Left lung (tissue), 10 donors: Measurements from ENCODE around the gene ELAVL1. TPM values are rescaled to one million over a fixed set of nuclear protein-coding genes. Genes with fewer than 3 reads are reported as not detected.
"Not testable (repeated sequence)": the region's sequence is repeated elsewhere in the genome, so short reads cannot be mapped to it uniquely, and the experiment has no call there.

ENCODE experiments used
- ATAC-seq: fragments of 200-7000 bp; cut with Tn5 transposase; one replicate; pipeline ENCODE4 v1.9.1; 2020; ENCODE audit warnings: moderate library complexity
- DNase-seq, 4 donors: peaks; one replicate each; pipeline ENCODE4 v3.0.0-alpha.2; 2013 to 2020
- H3K27ac ChIP-seq, 2 donors: fragments of 200-600 bp; sonication (generic) in 1 of 2; one replicate each; pipeline versions ENCODE4 v1.5.0 to v1.8.0; 2020 to 2021
- H3K27me3 ChIP-seq, 2 donors: fragments of 200-600 bp; sonication (generic) in 1 of 2; one replicate each; pipeline versions ENCODE4 v1.5.0 to v1.8.0; 2020 to 2021
- H3K36me3 ChIP-seq, 2 donors: fragments of 200-600 bp; sonication (generic) in 1 of 2; one replicate each; pipeline versions ENCODE4 v1.5.0 to v1.8.0; 2020 to 2021
- H3K4me1 ChIP-seq, 2 donors: fragments of 200-600 bp; one replicate each; pipeline ENCODE4 v1.8.0; 2021
- H3K4me3 ChIP-seq, 2 donors: fragments of 200-600 bp; sonication (generic) in 1 of 2; one replicate each; pipeline versions ENCODE4 v1.5.0 to v1.8.0; 2020 to 2021; ENCODE audit warnings: mild to moderate bottlenecking in 1 of 2
- H3K9me3 ChIP-seq, 2 donors: fragments of 200-600 bp; sonication (generic) in 1 of 2; one replicate each; pipeline versions ENCODE4 v1.5.0 to v1.8.0; 2020 to 2021
- CTCF ChIP-seq, 2 donors: fragments of 200-600 bp; sonication (generic) in 1 of 2; IDR thresholded peaks; one replicate each; pipeline versions ENCODE4 v1.5.0 to v1.8.0; 2021; ENCODE audit warnings: antibody characterized with exemption in 2 of 2
- intact Hi-C, 2 donors: fragments of 100-400 bp; cut with DNase I; formaldehyde crosslinking; loops; one replicate each; pipeline versions ENCODE4 v1.11.2 to v1.14.2; 2022
- polyA plus RNA-seq, 6 donors: library from polyadenylated mRNA; unstranded; fragments of 120-200 nt; gene quantifications; one replicate each; pipeline ENCODE4 v1.2.1, GENCODE V29; 2013; ENCODE audit not compliant: insufficient read length in 6 of 6
- total RNA-seq, 2 donors: library from RNA; stranded (reverse); fragmentation: NEBNext Ultra II Directional; extraction: Animal tissue kit (Norgen Biotek cat#: 25700); gene quantifications; one replicate each; pipeline ENCODE4 v1.2.1, GENCODE V29; 2021
- donor health status: DM: no; HTN: yes; CAD: no.
- donor health status: DM: no; HTN: no; CAD: no.

ELAVL1 gene
- total and polyA plus RNA-seq, 8 donors, result 64.3 to 76.0 (median 71.2) TPM

- ATAC-seq, result peak; percentile 89
- H3K4me3 ChIP-seq, result peak overlapping the region; percentile 57 to 72
- H3K27ac ChIP-seq, result peak overlapping the region; percentile 87 to 92
- H3K9me3 ChIP-seq, result no peaks in the 10 kb centered on the region
- no peak for TF ChIP-seq CTCF (IDR thresholded peaks at IDR 0.05)
- peaks cover 33 to 71% of the 10 kb centered on the region in 2 donors for H3K4me1 ChIP-seq
- H3K27me3 ChIP-seq, result peaks cover 35 to 54% of the 10 kb centered on the region in 2 donors
- DNase-seq, result peak; percentile 90 to 100 (median 98)
- intact Hi-C loops, result no loop called here
- H3K36me3 ChIP-seq, result peaks cover 0 to 21% of the 10 kb centered on the region in 2 donors
Observed at GRCh38 chr19:7920519-7921301, 84.7 kb downstream of the ELAVL1 start.

GRCh38 chr19:7919610-7920518 lies 85.6 kb downstream of the ELAVL1 start, which contains the start of gene SNAPC2:
TSS of gene SNAPC2 (plus strand) at chr19:7920338. CDS start at chr19:7920367, 29 bp downstream.
- Histone ChIP-seq H3K36me3 (peaks cover 0 to 21% of the 10 kb centered on the region in 2 donors), H3K4me3 (peak within 1 kb of the TSS; percentile 57 to 72), H3K9me3 (no peaks in the 10 kb centered on the region), H3K27me3 (peaks cover 42 to 54% of the 10 kb centered on the region in 2 donors), H3K27ac (peak within 1 kb of the TSS; percentile 87 to 92), H3K4me1 (peaks cover 28 to 65% of the 10 kb centered on the region in 2 donors)
- peak; percentile 94 to 97 (median 96) for DNase-seq
- peak; percentile 74 for ATAC-seq
- intact Hi-C loops, result no loop called here
- no peak for TF ChIP-seq CTCF (IDR thresholded peaks at IDR 0.05)

GRCh38 chr19:7918615-7919421 lies 86.6 kb downstream of the ELAVL1 start:
- DNase-seq (peak in 1 of 4 donors; percentile 73), ATAC-seq (no peak)
- TF ChIP-seq CTCF (IDR thresholded peaks at IDR 0.05), result no peak
- Histone ChIP-seq H3K4me1 (peaks cover 27 to 60% of the 10 kb centered on the region in 2 donors), H3K9me3 (no peaks in the 10 kb centered on the region), H3K27ac (no peak overlapping the region), H3K4me3 (no peak overlapping the region), H3K36me3 (peaks cover 0 to 22% of the 10 kb centered on the region in 2 donors), H3K27me3 (peaks cover 42 to 59% of the 10 kb centered on the region in 2 donors)
- intact Hi-C loops, result no loop called here

- H3K9me3 ChIP-seq, H3K27ac ChIP-seq, DNase-seq, intact Hi-C loops, ATAC-seq: not testable (repeated sequence)
- peaks cover 27 to 60% of the 10 kb centered on the region in 2 donors for H3K4me1 ChIP-seq
- H3K4me3 ChIP-seq, result peak overlapping the region in 1 of 2 donors; percentile 33
- H3K36me3 ChIP-seq, result peaks cover 0 to 25% of the 10 kb centered on the region in 2 donors
- H3K27me3 ChIP-seq, result peaks cover 42 to 62% of the 10 kb centered on the region in 2 donors
Observed at GRCh38 chr19:7918062-7918614, 87.3 kb downstream of the ELAVL1 start.
